ENCODE results near the gene UQCR11. TPM values are rescaled to one million over a fixed set of nuclear protein-coding genes. Genes with fewer than 3 reads are reported as not detected.

Gene UQCR11
- polyA plus RNA-seq, 1 donor (not counting 4 experiments of a cell fraction or from before 2014, with no cell fraction given), result 327 TPM

DNA sequence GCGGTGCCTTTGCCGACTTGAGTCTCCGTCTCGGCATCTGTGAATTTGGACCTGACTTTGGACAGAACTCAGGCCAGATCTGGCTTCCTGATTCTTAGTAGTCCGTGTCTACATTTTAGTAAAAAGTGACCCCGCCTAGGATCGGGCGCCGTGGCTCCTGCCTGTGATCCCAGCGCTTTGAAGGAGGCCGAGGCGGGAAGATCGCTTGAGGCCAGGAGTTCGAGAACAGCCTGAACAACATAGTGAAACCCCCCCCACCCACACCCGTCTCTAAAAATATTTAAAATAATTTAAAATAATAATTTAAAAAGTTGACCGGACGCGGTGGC, 48.0 kb upstream of the UQCR11 start:
- Histone ChIP-seq H3K9me1 (ENCODE audit: control insufficient read depth, extremely low read depth, insufficient read depth, low read length) (no peaks in the 10 kb centered on the region), H3K79me2 (ENCODE audit: control insufficient read depth, insufficient read depth, low read length) (peaks cover 25% of the 10 kb centered on the region), H3K27ac (ENCODE audit: control insufficient read depth, insufficient read depth, low read length) (peak overlapping the region; percentile 60)

DNA sequence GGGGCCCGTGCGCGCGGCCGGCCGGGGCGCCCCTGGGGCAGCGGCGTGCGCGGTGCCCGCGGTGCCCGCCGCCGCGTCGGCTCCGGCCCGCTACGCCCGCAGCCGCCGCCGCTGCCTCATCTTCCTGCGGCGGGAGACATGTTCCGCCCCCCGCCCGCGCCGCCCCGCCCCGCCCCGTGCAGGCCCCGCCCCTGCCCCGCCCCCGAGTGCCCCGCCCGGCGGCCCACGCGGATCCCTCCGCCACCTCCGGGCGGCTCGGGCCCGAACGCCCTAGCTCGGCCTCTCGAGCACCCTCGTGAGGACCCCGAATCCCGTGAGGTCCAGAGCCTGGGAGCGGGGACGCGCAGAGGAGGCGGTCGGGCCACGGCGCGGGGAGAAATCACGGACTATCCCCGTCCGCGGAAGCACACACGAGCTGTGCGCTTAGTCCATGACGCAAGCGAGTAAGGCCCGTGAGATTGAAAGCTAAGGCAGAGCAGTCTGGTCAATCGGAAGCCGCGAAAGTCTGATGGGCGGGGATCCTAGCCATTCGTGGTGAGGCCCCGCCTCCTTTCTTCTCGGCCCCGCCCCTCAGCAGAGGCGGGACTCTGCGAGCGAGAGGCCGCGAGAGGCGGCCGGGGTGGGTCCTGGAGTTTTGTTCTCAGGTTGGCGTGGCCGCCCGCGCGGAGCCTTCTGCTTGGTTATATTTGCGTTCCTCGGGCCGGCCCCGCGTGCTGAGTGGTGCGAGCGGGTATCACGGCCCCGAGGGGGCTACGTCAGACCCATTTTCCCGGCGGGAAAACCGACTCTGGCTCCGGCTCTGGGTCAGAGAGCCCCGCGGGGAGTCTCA, 47.4 kb upstream of the UQCR11 start, which contains the start of gene TCF3:
TCF3 (minus strand) TSS at position 145 of the 829 bp plus-strand sequence. CDS start 2,367 bp downstream, outside the sequence.
- Histone ChIP-seq H3K4me1 (ENCODE audit: control insufficient read depth, extremely low read depth, insufficient read depth, low read length) (peaks cover 4% of the 10 kb centered on the region), H3K9me3 (ENCODE audit: control insufficient read depth, low read depth, low read length) (no peaks in the 10 kb centered on the region), H3K9me1 (ENCODE audit: control insufficient read depth, extremely low read depth, insufficient read depth, low read length) (no peaks in the 10 kb centered on the region), H4K20me1 (ENCODE audit: control insufficient read depth, extremely low read depth, insufficient read depth, low read length) (no peaks in the 10 kb centered on the region), H3K79me2 (ENCODE audit: control insufficient read depth, insufficient read depth, low read length) (peaks cover 29% of the 10 kb centered on the region), H3K27me3 (ENCODE audit: control insufficient read depth, extremely low read depth, insufficient read depth, low read length) (no peaks in the 10 kb centered on the region), H3K27ac (ENCODE audit: control insufficient read depth, insufficient read depth, low read length) (peak within 1 kb of the TSS; percentile 99), H3K36me3 (ENCODE audit: control insufficient read depth in 2 of 2, extremely low read depth in 1 of 2, insufficient read depth in 2 of 2, low read length in 2 of 2) (peaks cover 8 to 12% of the 10 kb centered on the region in 2 experiments), H2AFZ (ENCODE audit: control insufficient read depth, low read length) (peak within 1 kb of the TSS; percentile 95), H3K9ac (ENCODE audit: control insufficient read depth, extremely low read depth, insufficient read depth, low read length) (peak within 1 kb of the TSS; percentile 98), H3K4me2 (ENCODE audit: control insufficient read depth, extremely low read depth, insufficient read depth, low read depth, low read length) (peak within 1 kb of the TSS; percentile 80), H3K4me3 (ENCODE audit: control insufficient read depth in 2 of 3, extremely low read depth in 1 of 3, insufficient read depth in 2 of 3, low read depth in 1 of 3, low read length in 3 of 3) (peak within 1 kb of the TSS; percentile 66 to 81 (median 77))
- TF ChIP-seq, protein P1, sequence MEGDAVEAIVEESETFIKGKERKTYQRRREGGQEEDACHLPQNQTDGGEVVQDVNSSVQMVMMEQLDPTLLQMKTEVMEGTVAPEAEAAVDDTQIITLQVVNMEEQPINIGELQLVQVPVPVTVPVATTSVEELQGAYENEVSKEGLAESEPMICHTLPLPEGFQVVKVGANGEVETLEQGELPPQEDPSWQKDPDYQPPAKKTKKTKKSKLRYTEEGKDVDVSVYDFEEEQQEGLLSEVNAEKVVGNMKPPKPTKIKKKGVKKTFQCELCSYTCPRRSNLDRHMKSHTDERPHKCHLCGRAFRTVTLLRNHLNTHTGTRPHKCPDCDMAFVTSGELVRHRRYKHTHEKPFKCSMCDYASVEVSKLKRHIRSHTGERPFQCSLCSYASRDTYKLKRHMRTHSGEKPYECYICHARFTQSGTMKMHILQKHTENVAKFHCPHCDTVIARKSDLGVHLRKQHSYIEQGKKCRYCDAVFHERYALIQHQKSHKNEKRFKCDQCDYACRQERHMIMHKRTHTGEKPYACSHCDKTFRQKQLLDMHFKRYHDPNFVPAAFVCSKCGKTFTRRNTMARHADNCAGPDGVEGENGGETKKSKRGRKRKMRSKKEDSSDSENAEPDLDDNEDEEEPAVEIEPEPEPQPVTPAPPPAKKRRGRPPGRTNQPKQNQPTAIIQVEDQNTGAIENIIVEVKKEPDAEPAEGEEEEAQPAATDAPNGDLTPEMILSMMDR (optimal IDR thresholded peaks at IDR 0.05 in 1 of 3, IDR thresholded peaks at IDR 0.05 in 1 of 3, conservative IDR thresholded peaks at IDR 0.05 in 1 of 3; ENCODE audit: extremely low read depth in 1 of 3, insufficient read depth in 2 of 3, low read length in 3 of 3), result no peak
- no peak for TF ChIP-seq EZH2 (IDR thresholded peaks at IDR 0.05; ENCODE audit: low read length)
- dilution Hi-C loops (cut with MboI; ENCODE audit: extremely low pct_ligation_motif_present, low sequenced_read_pairs), result no loop called here
- DNase-seq (ENCODE audit: low read depth, low spot score) (peak; percentile 86), FAIRE-seq (peak; percentile 90)

More for the DNA sequence above, 48.0 kb upstream of the UQCR11 start:
- Histone ChIP-seq H3K36me3 (ENCODE audit: control insufficient read depth in 2 of 2, extremely low read depth in 1 of 2, insufficient read depth in 2 of 2, low read length in 2 of 2) (peaks cover 7 to 8% of the 10 kb centered on the region in 2 experiments), H4K20me1 (ENCODE audit: control insufficient read depth, extremely low read depth, insufficient read depth, low read length) (no peaks in the 10 kb centered on the region), H3K4me1 (ENCODE audit: control insufficient read depth, extremely low read depth, insufficient read depth, low read length) (peaks cover 10% of the 10 kb centered on the region), H2AFZ (ENCODE audit: control insufficient read depth, low read length) (peak overlapping the region; percentile 83), H3K9ac (ENCODE audit: control insufficient read depth, extremely low read depth, insufficient read depth, low read length) (peak overlapping the region; percentile 98), H3K4me3 (ENCODE audit: control insufficient read depth in 2 of 3, extremely low read depth in 1 of 3, insufficient read depth in 2 of 3, low read depth in 1 of 3, low read length in 3 of 3) (peak overlapping the region; percentile 45 to 60 (median 46)), H3K9me3 (ENCODE audit: control insufficient read depth, low read depth, low read length) (no peaks in the 10 kb centered on the region), H3K27me3 (ENCODE audit: control insufficient read depth, extremely low read depth, insufficient read depth, low read length) (peaks cover 3% of the 10 kb centered on the region), H3K4me2 (ENCODE audit: control insufficient read depth, extremely low read depth, insufficient read depth, low read depth, low read length) (peak overlapping the region; percentile 80)
- DNase-seq (ENCODE audit: low read depth, low spot score), result no peak
- FAIRE-seq, result no peak
- dilution Hi-C loops (cut with MboI; ENCODE audit: extremely low pct_ligation_motif_present, low sequenced_read_pairs), result no loop called here
- TF ChIP-seq, protein P1 (optimal IDR thresholded peaks at IDR 0.05 in 1 of 3, IDR thresholded peaks at IDR 0.05 in 1 of 3, conservative IDR thresholded peaks at IDR 0.05 in 1 of 3; ENCODE audit: extremely low read depth in 1 of 3, insufficient read depth in 2 of 3, low read length in 3 of 3), result no peak
- no peak for TF ChIP-seq EZH2 (IDR thresholded peaks at IDR 0.05; ENCODE audit: low read length)
